ENCODE results near the gene DHX29.
A peak's percentile ranks its signal among the peaks of the same experiment; 100 is the strongest.

The DHX29 gene

GRCh38 chr5:55226934-55227663 lies 80.4 kb downstream of the DHX29 start, which contains the start of gene MCIDAS:
Gene MCIDAS, minus strand, starts transcription at chr5:55227315. Its CDS starts 177 bp downstream, at chr5:55227138.
- Histone ChIP-seq H3K9ac (no peak within 1 kb of the TSS), H3K79me2 (no peaks in the 10 kb centered on the region), H3K4me2 (ENCODE audit: low read length) (peak within 1 kb of the TSS; percentile 68), H3K27me3 (ENCODE audit: control insufficient read depth, insufficient read depth, low read length) (no peaks in the 10 kb centered on the region), H3K4me3 (ENCODE audit: low read depth, low read length) (peak within 1 kb of the TSS; percentile 60), H3K27ac (peak within 1 kb of the TSS; percentile 61), H2AFZ (peak within 1 kb of the TSS; percentile 86), H3K9me3 (ENCODE audit: control insufficient read depth, low read length) (no peaks in the 10 kb centered on the region), H3K4me1 (peaks cover 2% of the 10 kb centered on the region), H3K36me3 (ENCODE audit: control insufficient read depth, insufficient read depth, low read length) (no peaks in the 10 kb centered on the region)
- TF ChIP-seq CTCF (IDR thresholded peaks at IDR 0.05): peak; percentile 24

GRCh38 chr5:55226027-55226933 lies 81.2 kb downstream of the DHX29 start:
- H3K4me1 ChIP-seq: no peaks in the 10 kb centered on the region
- TF ChIP-seq CTCF (IDR thresholded peaks at IDR 0.05): peak; percentile 83
- peak overlapping the region; percentile 60 for H3K4me3 ChIP-seq (ENCODE audit: low read depth, low read length)
- H3K36me3 ChIP-seq (ENCODE audit: control insufficient read depth, insufficient read depth, low read length): no peaks in the 10 kb centered on the region
- peak overlapping the region; percentile 86 for H2AFZ ChIP-seq
- peak overlapping the region; percentile 61 for H3K27ac ChIP-seq
- H3K9ac ChIP-seq: no peak overlapping the region
- H3K4me2 ChIP-seq (ENCODE audit: low read length): peak overlapping the region; percentile 68
- H3K79me2 ChIP-seq: no peaks in the 10 kb centered on the region
- H3K9me3 ChIP-seq (ENCODE audit: control insufficient read depth, low read length): no peaks in the 10 kb centered on the region
- no peaks in the 10 kb centered on the region for H3K27me3 ChIP-seq (ENCODE audit: control insufficient read depth, insufficient read depth, low read length)

- Histone ChIP-seq H3K4me1 (peaks cover 3% of the 10 kb centered on the region), H3K27ac (no peak overlapping the region), H3K4me3 (ENCODE audit: low read depth, low read length) (no peak overlapping the region), H2AFZ (no peak overlapping the region), H3K4me2 (ENCODE audit: low read length) (no peak overlapping the region), H3K9ac (no peak overlapping the region), H3K79me2 (no peaks in the 10 kb centered on the region), H3K9me3 (ENCODE audit: control insufficient read depth, low read length) (no peaks in the 10 kb centered on the region), H3K36me3 (ENCODE audit: control insufficient read depth, insufficient read depth, low read length) (no peaks in the 10 kb centered on the region), H3K27me3 (ENCODE audit: control insufficient read depth, insufficient read depth, low read length) (no peaks in the 10 kb centered on the region)
- TF ChIP-seq CTCF (IDR thresholded peaks at IDR 0.05): no peak
These were observed 82.1 kb downstream of the DHX29 start for GRCh38 chr5:55225346-55225745.

GRCh38 chr5:55223812-55224240 lies 83.7 kb downstream of the DHX29 start:
- peaks cover 14% of the 10 kb centered on the region for H3K4me1 ChIP-seq

More at GRCh38 chr5:55223812-55224240, 83.7 kb downstream of the DHX29 start:
- H3K4me2 ChIP-seq (ENCODE audit: low read length): no peak overlapping the region
- no peaks in the 10 kb centered on the region for H3K9me3 ChIP-seq (ENCODE audit: control insufficient read depth, low read length)
- H2AFZ ChIP-seq: no peak overlapping the region
- no peaks in the 10 kb centered on the region for H3K27me3 ChIP-seq (ENCODE audit: control insufficient read depth, insufficient read depth, low read length)
- TF ChIP-seq CTCF (IDR thresholded peaks at IDR 0.05): no peak
- no peaks in the 10 kb centered on the region for H3K36me3 ChIP-seq (ENCODE audit: control insufficient read depth, insufficient read depth, low read length)
- no peak overlapping the region for H3K9ac ChIP-seq
- no peak overlapping the region for H3K27ac ChIP-seq
- H3K79me2 ChIP-seq: no peaks in the 10 kb centered on the region
- H3K4me3 ChIP-seq (ENCODE audit: low read depth, low read length): no peak overlapping the region

Data from parathyroid adenoma (tissue), 2 donors.